Heart left ventricle (tissue), 16 donors: ENCODE results near the gene STAB1. TPM values are rescaled to one million over a fixed set of nuclear protein-coding genes. Genes with fewer than 3 reads are reported as not detected.

Source experiments
- ATAC-seq, 4 donors: fragments of 200-7000 bp; cut with Tn5 transposase; one replicate each; pipeline ENCODE4 v1.9.1; 2020 to 2022; ENCODE audit warnings: moderate library complexity in 4 of 4, mild to moderate bottlenecking in 3 of 4, moderate number of reproducible peaks in 1 of 4
- DNase-seq, 5 donors: peaks; one replicate each; pipeline ENCODE4 v3.0.0-alpha.2; 2020
- H3K27ac ChIP-seq, 12 donors: fragments of 200-600 bp; sonication (generic) in 4 of 12; one replicate each; pipeline versions ENCODE4 v1.5.0 to v1.8.0; 2016 to 2022; ENCODE audit warnings: mild to moderate bottlenecking in 2 of 12
- H3K27me3 ChIP-seq, 9 donors: fragments of 200-600 bp; sonication (generic) in 2 of 9; one replicate each; pipeline versions ENCODE4 v1.5.1 to v1.8.0; 2016 to 2022; ENCODE audit warnings: mild to moderate bottlenecking in 3 of 9
- H3K36me3 ChIP-seq, 9 donors: fragments of 200-600 bp; sonication (generic) in 2 of 9; one replicate each; pipeline versions ENCODE4 v1.5.0 to v1.8.0; 2018 to 2022; ENCODE audit warnings: mild to moderate bottlenecking in 2 of 9
- H3K4me1 ChIP-seq, 12 donors: fragments of 200-600 bp; sonication (generic) in 4 of 12; one replicate each; pipeline versions ENCODE4 v1.5.0 to v1.8.0; 2016 to 2022; ENCODE audit warnings: mild to moderate bottlenecking in 3 of 12
- H3K4me3 ChIP-seq, 12 donors: fragments of 200-600 bp; sonication (generic) in 4 of 12; one replicate each; pipeline versions ENCODE4 v1.5.0 to v1.8.0; 2017 to 2022; ENCODE audit warnings: mild to moderate bottlenecking in 9 of 12, moderate library complexity in 4 of 12
- H3K9me3 ChIP-seq, 12 donors: fragments of 200-600 bp; sonication (generic) in 4 of 12; one replicate each; pipeline versions ENCODE4 v1.5.0 to v1.8.0; 2016 to 2022; ENCODE audit warnings: mild to moderate bottlenecking in 1 of 12
- CTCF ChIP-seq, 12 donors: fragments of 200-600 bp; sonication (generic) in 4 of 12; IDR thresholded peaks; one replicate each; pipeline versions ENCODE4 v1.5.0 to v1.8.0; 2018 to 2022; ENCODE audit warnings: antibody characterized with exemption in 12 of 12, mild to moderate bottlenecking in 5 of 12
- POLR2A ChIP-seq, 2 donors: fragments of 450-650 bp; IDR thresholded peaks; one replicate each; pipeline ENCODE4 v1.6.1; 2017; ENCODE audit warnings: antibody characterized with exemption in 2 of 2, mild to moderate bottlenecking in 2 of 2, moderate library complexity in 2 of 2
- WGBS, 4 donors: extraction: QIAGEN DNeasy Blood & Tissue Kit in 2 of 4; methylation state at CpG; one replicate each; pipeline versions ENCODE4 v1.1.5 to v1.1.7; 2013 to 2018; 5-methylcytosine and 5-hydroxymethylcytosine counted together
- intact Hi-C, 10 donors: fragments of 100-400 bp; cut with DNase I; formaldehyde crosslinking; loops; one replicate each; pipeline versions ENCODE4 v1.11.1 to v1.14.2; 2022
- long read RNA-seq, 3 donors: library from polyadenylated mRNA; unstranded; transcript quantifications; one replicate each; pipeline ENCODE4 v2.0.0, GENCODE V29; 2020 to 2021
- polyA plus RNA-seq, 2 donors: library from polyadenylated mRNA; stranded (reverse); fragments of 200-250 nt; gene quantifications; one replicate each; pipeline ENCODE4 v1.2.3, GENCODE V29; 2013
- total RNA-seq, 9 donors: library from RNA; depleted of rRNA in 2 of 9; stranded (reverse); fragments of >200 nt in 2 of 9; fragmentation: NEBNext Ultra II Directional in 3 of 9; extraction: Animal tissue kit (Norgen Biotek cat#: 25700) in 3 of 9; gene quantifications; one replicate each; pipeline versions ENCODE4 v1.1.0 to v1.2.4, GENCODE V29; 2016 to 2023
- donor health status: ischemic (EF 13 %, LVEDD 7.1; RV severe dilation, severe dysfunction).
- donor health status: healthy with polysubstance abuse.
- donor health status: DM: no; HTN: yes; CAD: no.
- donor health status: DM: no; HTN: no; CAD: no.
- donor health status: ischemic (EF 25% LVEDD 6.9; RV normal size, moderate dysfunction).
- donor health status: ischemic (EF 25% LVEDD 5.7; RV mildly dilated, moderate dysfunction).
- donor health status: healthy.
- donor health status: DM: yes; HTN: yes; CAD: no.
- donor health status: ischemic (EF 35%, LVEDD 5.7; RV mildly dilated, moderate dysfunction).
- donor health status: nonischemic (EF 11% LVEDD 7.7; RV severe dilation, severe dysfunction).
- donor health status: DM: yes; HTN: yes; CAD: no.
- donor health status: PGD.
- donor health status: ischemic (EF 29% LVEDD 5.4; RV normal size, mild dysfunction).
- donor health status: nonischemic (EF 23%, LVEDD 6.1; RV moderate dilation, normal function).

Gene STAB1
- total RNA-seq (100 to 1,000 TPM in 2 of 9 donors, 10 to 100 TPM in 7; 34.1 to 351 (median 50.6) TPM), polyA plus RNA-seq (10 to 100 TPM; 41.0 to 79.1 TPM)
- long read RNA-seq, donor 1, partial matches to known transcripts: 43 of 73 reads
- long read RNA-seq, donor 1, other reads (novel, unspliced or antisense): 30 of 73 reads
- long read RNA-seq, donor 2, partial matches to known transcripts: 30 of 41 reads
- long read RNA-seq, donor 2, other reads (novel, unspliced or antisense): 10 of 41 reads
- long read RNA-seq, donor 3, partial matches to known transcripts: 62 of 80 reads
- long read RNA-seq, donor 3, other reads (novel, unspliced or antisense): 18 of 80 reads

- intact Hi-C loops: loop anchor here in 2 of 10 donors (5.0 kb wide), 2 partner anchors 32 to 37 kb away; partner anchors contain the start of gene NT5DC2 (in 1 of the 2)
- Histone ChIP-seq H3K36me3 (peaks cover 0 to 44% (median 31%) of the 10 kb centered on the region in 9 donors), H3K4me1 (peaks cover 3 to 93% (median 31%) of the 10 kb centered on the region in 12 donors), H3K4me3 (peak within 1 kb of the TSS; percentile 23 to 72 (median 52)), H3K9me3 (no peaks in the 10 kb centered on the region), H3K27me3 (no peaks in the 10 kb centered on the region), H3K27ac (peak within 1 kb of the TSS in 11 of 12 donors; percentile 47 to 94 (median 80))
- TF ChIP-seq POLR2A (IDR thresholded peaks at IDR 0.05) (no peak), CTCF (IDR thresholded peaks at IDR 0.05) (peak in 3 of 12 donors; percentile 6 to 16 (median 7))
- DNase-seq (peak; percentile 71 to 85 (median 79)), ATAC-seq (peak; percentile 39 to 82 (median 55))
- 45 to 53% (median 52%) methylated on average over 18 to 25 of the region's 25 CpGs for WGBS, 4 donors
Observed at GRCh38 chr3:52494886-52495495, at the start of gene STAB1. Gene STAB1, plus strand, starts transcription at chr3:52495338. Its CDS starts 76 bp downstream, at chr3:52495414.

GRCh38 chr3:52446042-52446441 lies 49.1 kb upstream of the STAB1 start:
- Histone ChIP-seq H3K36me3 (peaks cover 0 to 9% (median 0%) of the 10 kb centered on the region in 9 donors), H3K27ac (peak overlapping the region in 9 of 12 donors; percentile 4 to 64 (median 45)), H3K9me3 (no peaks in the 10 kb centered on the region), H3K27me3 (no peaks in the 10 kb centered on the region), H3K4me1 (peaks cover 0 to 49% (median 15%) of the 10 kb centered on the region in 12 donors), H3K4me3 (no peak overlapping the region)
- DNase-seq (peak in 2 of 5 donors; percentile 26 to 56), ATAC-seq (no peak)
- WGBS, 4 donors: 89 to 100% (median 94%) methylated on average over 1 to 4 of the region's 4 CpGs
- intact Hi-C loops: loop anchor here in 3 of 10 donors (1.0 to 2.0 kb wide), 3 partner anchors 15 to 17 kb away; no protein-coding TSS in a partner anchor
- TF ChIP-seq POLR2A (IDR thresholded peaks at IDR 0.05) (no peak), CTCF (IDR thresholded peaks at IDR 0.05) (no peak)

- peak in 4 of 5 donors; percentile 60 to 72 (median 70) for DNase-seq
- no peaks in the 10 kb centered on the region for H3K9me3 ChIP-seq
- intact Hi-C loops: loop anchor here in 9 of 10 donors (1.0 to 2.0 kb wide), 4 partner anchors 16 to 19 kb away; no protein-coding TSS in a partner anchor
- 24 to 37% (median 31%) methylated on average over 9 to 13 of the region's 13 CpGs for WGBS, 4 donors
- H3K4me1 ChIP-seq: peaks cover 0 to 49% (median 15%) of the 10 kb centered on the region in 12 donors
- peak in 3 of 4 donors; percentile 7 to 37 (median 23) for ATAC-seq
- H3K4me3 ChIP-seq: no peak overlapping the region
- H3K27me3 ChIP-seq: no peaks in the 10 kb centered on the region
- H3K27ac ChIP-seq: peak overlapping the region in 9 of 12 donors; percentile 5 to 94 (median 57)
- TF ChIP-seq CTCF (IDR thresholded peaks at IDR 0.05): peak in 11 of 12 donors; percentile 99 to 100 (median 100)
- peak in 1 of 2 donors; percentile 16 for TF ChIP-seq POLR2A (IDR thresholded peaks at IDR 0.05)
- peaks cover 0 to 18% (median 2%) of the 10 kb centered on the region in 9 donors for H3K36me3 ChIP-seq
Observed at GRCh38 chr3:52446631-52447511, 48.3 kb upstream of the STAB1 start.
